GM12878 (cell line): ENCODE data around the gene C1orf232. TPM values are rescaled to one million over a fixed set of nuclear protein-coding genes. Genes with fewer than 3 reads are reported as not detected.

Experiments used
- ATAC-seq: fragments of 200-7000 bp; cut with Tn5 transposase; 3 replicates; pipeline ENCODE4 v1.9.1; 2020; ENCODE audit warnings: mild to moderate bottlenecking, moderate library complexity
- BruUV-seq: library from RNA; stranded (reverse); fragments of 400-500 nt; replicated peaks from 2 replicates; lab custom pipeline; 2021; lab: Mats Ljungman, UMichigan
- CTCF ChIA-PET: fragments of 300-600 bp; sonication (Branson Sonifier 250); formaldehyde crosslinking; extraction: SDS; loops from one replicate; lab custom pipeline; 2021; ENCODE audit warnings: inconsistent platforms; lab: Yijun Ruan, JAX
- POLR2A ChIA-PET: fragments of 350-600 bp; formaldehyde crosslinking; extraction: SDS; loops from one replicate; lab custom pipeline; 2021; ENCODE audit warnings: inconsistent platforms; lab: Charles Lee
- RAD21 ChIA-PET: fragments of 300-600 bp; sonication (Branson Sonifier 250); formaldehyde crosslinking; loops from one replicate; lab custom pipeline; 2023; ENCODE audit warnings: antibody characterized with exemption; ENCODE audit not compliant: unreplicated experiment; lab: Charles Lee
- SMC1A ChIA-PET: fragments of 300-600 bp; sonication (Branson Sonifier 250); formaldehyde crosslinking; loops from one replicate; lab custom pipeline; 2023; ENCODE audit not compliant: unreplicated experiment, uncharacterized antibody; lab: Charles Lee
- DNase-seq: peaks from one replicate; pipeline ENCODE4 v3.0.0-alpha.2; 2011; ENCODE audit warnings: low read depth, low spot score
- FAIRE-seq: peaks from 3 replicates; lab custom pipeline; 2011; peaks lifted over from hg19 to GRCh38; lab: Jason Lieb, UNC
- H2AFZ ChIP-seq: 2 replicates; pipeline ENCODE4 v1.6.0; 2011; ENCODE audit warnings: low read depth, low read length, control low read depth; ENCODE audit not compliant: control insufficient read depth
- H3K27ac ChIP-seq: 2 replicates; pipeline ENCODE4 v1.5.1; 2011; ENCODE audit warnings: control low read depth; ENCODE audit not compliant: control insufficient read depth, insufficient read depth
- H3K27me3 ChIP-seq, 2 experiments: replicated peaks in 1 of 2; 2 replicates each; pipeline versions ENCODE4 v1.6.0 to v1.6.1; 2011; ENCODE audit warnings: low read length in 1 of 2; ENCODE audit not compliant: control insufficient read depth in 2 of 2, insufficient read depth in 2 of 2
- H3K36me3 ChIP-seq, 2 experiments: 2 replicates each; pipeline ENCODE4 v1.5.1; 2011; ENCODE audit warnings: low read length in 1 of 2; ENCODE audit not compliant: control insufficient read depth in 2 of 2, insufficient read depth in 2 of 2
- H3K4me1 ChIP-seq: 2 replicates; pipeline ENCODE4 v1.6.1; 2011; ENCODE audit warnings: mild to moderate bottlenecking, low read length, moderate library complexity, mixed read lengths; ENCODE audit not compliant: control insufficient read depth, insufficient read depth
- H3K4me2 ChIP-seq: 2 replicates; pipeline ENCODE4 v1.6.0; 2011; ENCODE audit warnings: control low read depth; ENCODE audit not compliant: control insufficient read depth, insufficient read depth
- H3K4me3 ChIP-seq: fragments of 200-600 bp; sonication (generic); 2 replicates; pipeline ENCODE4 v1.5.1; 2016
- H3K79me2 ChIP-seq: 2 replicates; pipeline ENCODE4 v1.6.0; 2011; ENCODE audit warnings: low read length; ENCODE audit not compliant: control insufficient read depth, insufficient read depth
- H3K9ac ChIP-seq: 2 replicates; pipeline ENCODE4 v1.8.0; 2011; ENCODE audit warnings: low read length, control low read depth, mixed read lengths; ENCODE audit not compliant: control insufficient read depth, insufficient read depth
- H3K9me3 ChIP-seq: replicated peaks from 3 replicates; pipeline ENCODE4 v1.5.1; 2011; ENCODE audit warnings: mild to moderate bottlenecking, low read length; ENCODE audit not compliant: control insufficient read depth, insufficient read depth
- H4K20me1 ChIP-seq: 2 replicates; pipeline ENCODE4 v1.6.0; 2011; ENCODE audit not compliant: control insufficient read depth, insufficient read depth
- CHD2 ChIP-seq: IDR thresholded peaks from 2 replicates; pipeline ENCODE4 v1.6.1; 2011; ENCODE audit warnings: low read depth, low read length, improper control_type of control experiment, borderline replicate concordance
- ELK1 ChIP-seq: IDR thresholded peaks from 2 replicates; pipeline ENCODE4 v1.6.1; 2012; ENCODE audit warnings: low read depth, low read length, improper control_type of control experiment
- EZH2 ChIP-seq: IDR thresholded peaks from 2 replicates; pipeline ENCODE4 v1.6.1; 2012; ENCODE audit warnings: low read depth, mild to moderate bottlenecking, control low read depth, inconsistent platforms, low read length, borderline replicate concordance; ENCODE audit not compliant: control insufficient read depth
- FOXK2 ChIP-seq: fragments of 450-650 bp; IDR thresholded peaks from 2 replicates; pipeline ENCODE4 v1.6.1; 2017; ENCODE audit warnings: mild to moderate bottlenecking, moderate library complexity
- HSF1 ChIP-seq: fragments of 150-350 bp; IDR thresholded peaks from 2 replicates; pipeline ENCODE4 v1.6.1; 2014; ENCODE audit warnings: mild to moderate bottlenecking, low read depth, low read length
- IKZF1 ChIP-seq: fragments of 450-650 bp; conservative IDR thresholded peaks from 2 replicates; pipeline ENCODE4 v1.6.1; 2017; ENCODE audit warnings: antibody characterized with exemption, mild to moderate bottlenecking
- LARP7 ChIP-seq: fragments of 450-650 bp; IDR thresholded peaks from 2 replicates; pipeline ENCODE4 v1.6.1; 2017; ENCODE audit warnings: mild to moderate bottlenecking
- MTA3 ChIP-seq: IDR thresholded peaks from 2 replicates; pipeline ENCODE4 v1.6.1; 2012; ENCODE audit warnings: low read length, inconsistent platforms, borderline replicate concordance
- MYC ChIP-seq: IDR thresholded peaks from 2 replicates; pipeline ENCODE4 v1.6.1; 2011; ENCODE audit warnings: mild to moderate bottlenecking, low read length, moderate library complexity, inconsistent platforms; ENCODE audit not compliant: insufficient read depth, insufficient replicate concordance, insufficient read length, severe bottlenecking
- STAT1 ChIP-seq: fragments of 450-650 bp; conservative IDR thresholded peaks from 2 replicates; pipeline ENCODE4 v1.6.1; 2014; ENCODE audit warnings: antibody characterized with exemption, mild to moderate bottlenecking
- TBL1XR1 ChIP-seq: IDR thresholded peaks from 2 replicates; pipeline ENCODE4 v1.6.1; 2012; ENCODE audit warnings: low read depth, low read length, improper control_type of control experiment
- YBX1 ChIP-seq: fragments of 450-650 bp; IDR thresholded peaks from 2 replicates; pipeline ENCODE4 v1.6.1; 2016; ENCODE audit warnings: antibody characterized with exemption
- ZZZ3 ChIP-seq: IDR thresholded peaks from 2 replicates; pipeline ENCODE4 v1.6.1; 2011; ENCODE audit warnings: low read depth; ENCODE audit not compliant: control insufficient read depth, insufficient read length
- in situ Hi-C: fragments of 300-500 bp; cut with MboI; formaldehyde crosslinking; loops from 9 replicates; pipeline ENCODE4 v1.14.3; 2018; ENCODE audit warnings: mixed read lengths
- intact Hi-C: fragments of 100-400 bp; cut with micrococcal nuclease; formaldehyde crosslinking; loops from one replicate; pipeline ENCODE4 v1.14.2; 2022; ENCODE audit not compliant: unreplicated experiment
- polyA plus RNA-seq, 11 experiments: library from polyadenylated mRNA; depleted of rRNA in 4 of 11; unstranded in 6 of 11; stranded (reverse) in 5 of 11; fragments of >200 nt; fragmentation: Nextera tagmentation in 4 of 11; fragmentation: Illumina TruSeq in 1 of 11; extraction: Ambion mirVana in 4 of 11; extraction: Trizol in 1 of 11; gene quantifications; 1 replicate in 1 of 11; 2 replicates in 10 of 11; pipeline versions ENCODE4 v1.2.1 to v1.2.3, GENCODE V29; 2011 to 2016; ENCODE audit warnings: inconsistent platforms in 2 of 11, missing spikeins in 2 of 11, low read depth in 1 of 11
- total RNA-seq, 4 experiments: library from RNA; depleted of rRNA in 3 of 4; stranded (reverse); fragments of >200 nt in 3 of 4; fragmentation: Illumina TruSeq in 1 of 4; extraction: Trizol in 1 of 4; gene quantifications; 2 replicates each; pipeline versions ENCODE4 v1.2.1 to v1.2.3, GENCODE V29; 2013 to 2021

C1orf232 gene
- total and polyA plus RNA-seq, 10 of the 15 experiments (the other 5 are each of a cell fraction or from before 2014, with no cell fraction given) = not detected

GRCh38 chr1:26148887-26149286, 19.9 kb downstream of the C1orf232 start:
- BruUV-seq = no TSS peak
- in situ Hi-C loops = loop anchor here (5.0 kb wide), 1 partner anchor 42 kb away; no protein-coding TSS in a partner anchor
- intact Hi-C loops = loop anchor here (5.0 kb wide), 1 partner anchor 112 kb away; no protein-coding TSS in a partner anchor

More at GRCh38 chr1:26148887-26149286, 19.9 kb downstream of the C1orf232 start:
- Histone ChIP-seq H2AFZ (no peak overlapping the region), H3K4me2 (no peak overlapping the region), H3K9ac (no peak overlapping the region), H3K4me1 (no peaks in the 10 kb centered on the region), H3K9me3 (no peaks in the 10 kb centered on the region), H3K27ac (no peak overlapping the region), H3K27me3 (peaks cover 0 to 3% of the 10 kb centered on the region in 2 experiments; a peak in 2 of 4 replicates), H3K36me3 (no peaks in the 10 kb centered on the region), H4K20me1 (no peaks in the 10 kb centered on the region)
- no peak for ATAC-seq
- no peak for FAIRE-seq
- ChIA-PET SMC1A (no interaction called here), CTCF (interaction anchor here (1.5 to 8.7 kb wide), 3 partner anchors 18 to 44 kb away, joined by 4 to 235 read pairs (median 6); partner anchors contain the start of genes C1orf232 and ZNF593), RAD21 (no interaction called here)
- no peak for DNase-seq
- no peak for TF ChIP-seq STAT1
- no peak for TF ChIP-seq CHD2
- no peak for TF ChIP-seq MTA3
- TF ChIP-seq YBX1 = no peak
- no peak for TF ChIP-seq ELK1
- TF ChIP-seq FOXK2 = no peak
- TF ChIP-seq LARP7 = no peak
- TF ChIP-seq TBL1XR1 = no peak
- TF ChIP-seq MYC = no peak
- TF ChIP-seq ZZZ3 = no peak
- TF ChIP-seq IKZF1 = no peak
- no peak for TF ChIP-seq HSF1
- TF ChIP-seq EZH2 = no peak
- TF ChIP-seq, all 136 proteins: peak for 0
- POLR2A ChIA-PET = no interaction called here
- H3K4me3 ChIP-seq = no peak overlapping the region
- H3K79me2 ChIP-seq = no peaks in the 10 kb centered on the region
